GM12892 (cell line): ENCODE measurements around the gene ATIC.

ENCODE experiments used
- POLR2A ChIP-seq: IDR thresholded peaks from 2 replicates; pipeline ENCODE4 v1.6.1; 2011; ENCODE audit warnings: low read depth, low read length, control low read depth
- POLR2AphosphoS5 ChIP-seq: IDR thresholded peaks from 2 replicates; pipeline ENCODE4 v1.6.1; 2011; ENCODE audit warnings: low read depth, low read length, control low read depth
- TAF1 ChIP-seq: IDR thresholded peaks from 2 replicates; pipeline ENCODE4 v1.6.1; 2011; ENCODE audit warnings: low read depth, mild to moderate bottlenecking, control low read depth, low read length, borderline replicate concordance

- TF ChIP-seq POLR2A (no peak), POLR2AphosphoS5 (no peak), TAF1 (no peak)
Observed at GRCh38 chr2:215361211-215361875, 49.5 kb downstream of the ATIC start.
